ENCODE data around the gene GMPR. TPM values are rescaled to one million over a fixed set of nuclear protein-coding genes. Genes with fewer than 3 reads are reported as not detected.
A peak's percentile ranks its signal among the peaks of the same experiment; 100 is the strongest.

Gene GMPR
- total RNA-seq, 2 experiments from 2014 or later = 0.63 to 0.95 TPM

- ChIA-PET POLR2A (no interaction called here), CTCF (no interaction called here)
- Histone ChIP-seq H3K36me3 (ENCODE audit: insufficient read depth, low read length) (no peaks in the 10 kb centered on the region), H3K4me3 (ENCODE audit: low read length) (no peak overlapping the region), H3K9me3 (ENCODE audit: control insufficient read depth in 1 of 2, insufficient read depth in 1 of 2, low read length in 2 of 2) (no peaks in the 10 kb centered on the region), H3K27ac (ENCODE audit: low read depth in 1 of 2, low read length in 2 of 2) (no peak overlapping the region), H3K27me3 (ENCODE audit: control insufficient read depth in 1 of 2, insufficient read depth in 2 of 2, low read length in 2 of 2) (peaks cover 0 to 15% of the 10 kb centered on the region in 2 experiments), H3K4me1 (ENCODE audit: insufficient read depth, low read length) (peaks cover 20% of the 10 kb centered on the region)
- Mint-ChIP-seq H3K36me3 (ENCODE audit: low read depth) (no peaks in the 10 kb centered on the region), H3K27me3 (peaks cover 22% of the 10 kb centered on the region), H3K4me1 (ENCODE audit: low read depth) (peaks cover 17% of the 10 kb centered on the region), H3K27ac (no peak overlapping the region), H3K9me3 (no peaks in the 10 kb centered on the region), H3K4me3 (peak overlapping the region; percentile 20)
- no peak for TF ChIP-seq CTCF (IDR thresholded peaks at IDR 0.05)
- DNase-seq (no peak), ATAC-seq (ENCODE audit: poor library complexity) (no peak)
- intact Hi-C loops (cut with DNase I, micrococcal nuclease) = no loop called here
Observed at GRCh38 chr6:16241321-16241689, 2.9 kb downstream of the GMPR start.

- H3K9me3 Mint-ChIP-seq = no peaks in the 10 kb centered on the region
- Histone ChIP-seq H3K4me1 (ENCODE audit: insufficient read depth, low read length) (peaks cover 12% of the 10 kb centered on the region), H3K27me3 (ENCODE audit: control insufficient read depth in 1 of 2, insufficient read depth in 2 of 2, low read length in 2 of 2) (peaks cover 0 to 13% of the 10 kb centered on the region in 2 experiments), H3K27ac (ENCODE audit: low read depth in 1 of 2, low read length in 2 of 2) (no peak overlapping the region), H3K9me3 (ENCODE audit: control insufficient read depth in 1 of 2, insufficient read depth in 1 of 2, low read length in 2 of 2) (no peaks in the 10 kb centered on the region), H3K4me3 (ENCODE audit: low read length) (no peak overlapping the region), H3K36me3 (ENCODE audit: insufficient read depth, low read length) (no peaks in the 10 kb centered on the region)
- no peaks in the 10 kb centered on the region for H3K36me3 Mint-ChIP-seq (ENCODE audit: low read depth)
- DNase-seq = no peak
- ChIA-PET CTCF (no interaction called here), POLR2A (no interaction called here)
- no peak overlapping the region for H3K4me3 Mint-ChIP-seq
- intact Hi-C loops (cut with DNase I, micrococcal nuclease) = no loop called here
- ATAC-seq (ENCODE audit: poor library complexity) = no peak
- H3K4me1 Mint-ChIP-seq (ENCODE audit: low read depth) = peaks cover 8% of the 10 kb centered on the region
- H3K27ac Mint-ChIP-seq = no peak overlapping the region
- H3K27me3 Mint-ChIP-seq = peaks cover 11% of the 10 kb centered on the region
- TF ChIP-seq CTCF (IDR thresholded peaks at IDR 0.05) = no peak
Observed at GRCh38 chr6:16243055-16243454, 4.7 kb downstream of the GMPR start.

GRCh38 chr6:16243664-16244063 lies 5.3 kb downstream of the GMPR start:
- intact Hi-C loops (cut with DNase I, micrococcal nuclease) = no loop called here
- POLR2A ChIA-PET = no interaction called here
- Histone ChIP-seq H3K36me3 (ENCODE audit: insufficient read depth, low read length) (no peaks in the 10 kb centered on the region), H3K27ac (ENCODE audit: low read depth in 1 of 2, low read length in 2 of 2) (no peak overlapping the region), H3K4me1 (ENCODE audit: insufficient read depth, low read length) (peaks cover 10% of the 10 kb centered on the region), H3K9me3 (ENCODE audit: control insufficient read depth in 1 of 2, insufficient read depth in 1 of 2, low read length in 2 of 2) (no peaks in the 10 kb centered on the region), H3K4me3 (ENCODE audit: low read length) (no peak overlapping the region), H3K27me3 (ENCODE audit: control insufficient read depth in 1 of 2, insufficient read depth in 2 of 2, low read length in 2 of 2) (peaks cover 0 to 12% of the 10 kb centered on the region in 2 experiments)
- Mint-ChIP-seq H3K36me3 (ENCODE audit: low read depth) (no peaks in the 10 kb centered on the region), H3K4me3 (no peak overlapping the region), H3K27ac (no peak overlapping the region), H3K27me3 (peaks cover 10% of the 10 kb centered on the region), H3K4me1 (ENCODE audit: low read depth) (peaks cover 7% of the 10 kb centered on the region), H3K9me3 (no peaks in the 10 kb centered on the region)
- CTCF ChIA-PET = no interaction called here
- ATAC-seq (ENCODE audit: poor library complexity) (no peak), DNase-seq (no peak)
- no peak for TF ChIP-seq CTCF (IDR thresholded peaks at IDR 0.05)

Measured in CD4-positive, alpha-beta T cell (primary cell).